Daoy (cell line): Measurements from ENCODE around the gene PASK. TPM values are rescaled to one million over a fixed set of nuclear protein-coding genes. Genes with fewer than 3 reads are reported as not detected.
A peak's percentile ranks its signal among the peaks of the same experiment; 100 is the strongest.

ENCODE experiments used
- DNase-seq: peaks from one replicate; pipeline ENCODE4 v3.0.0-alpha.2; 2015; ENCODE audit warnings: low read depth
- total RNA-seq: library from RNA; depleted of rRNA; stranded (reverse); fragments of >200 nt; shearing (Covaris generic); gene quantifications from 2 replicates; pipeline ENCODE4 v1.2.3, GENCODE V29; 2014

Gene PASK
- total RNA-seq, 1 experiment from 2014 or later = 8.5 TPM

DNA sequence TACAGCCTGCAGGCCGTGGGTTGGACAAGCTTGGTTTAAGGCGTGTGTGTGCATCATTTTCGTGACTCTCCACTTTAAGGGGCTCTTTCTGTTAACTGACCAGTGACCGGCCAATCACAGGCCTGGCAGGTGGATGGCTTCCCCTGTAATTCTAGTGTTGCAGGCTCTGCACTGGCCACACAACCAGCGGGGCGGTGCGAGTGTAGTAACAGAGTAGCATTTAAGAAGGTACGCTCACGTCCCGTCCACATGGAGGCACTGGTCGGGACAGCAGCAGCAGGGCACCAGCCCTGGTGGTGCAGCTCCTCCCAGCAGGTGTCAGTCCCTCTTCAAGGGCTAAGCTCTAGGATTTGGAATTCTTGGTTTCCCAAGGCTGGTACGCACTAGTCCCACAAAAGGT lies 31.2 kb upstream of the PASK start:
- DNase-seq = no peak

DNA sequence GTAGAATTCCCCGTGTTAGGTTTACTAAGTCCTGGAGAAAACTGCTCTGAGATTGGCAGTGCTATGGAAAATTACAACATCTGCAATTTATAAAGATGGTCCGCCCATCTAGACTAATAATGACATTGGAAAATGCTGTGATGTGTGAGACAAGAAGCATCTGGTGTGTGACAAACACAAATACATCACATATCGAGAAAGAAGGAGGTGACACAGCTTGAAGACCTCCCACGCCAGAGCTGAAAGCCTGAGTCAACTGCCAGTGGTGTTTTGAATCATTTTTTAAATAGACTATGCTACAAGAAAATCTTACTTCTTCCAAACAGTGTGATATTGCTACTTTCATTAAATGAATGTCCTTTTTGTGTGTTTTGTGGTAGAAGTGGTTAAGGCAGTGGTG lies 30.6 kb upstream of the PASK start:
- DNase-seq = no peak

DNA sequence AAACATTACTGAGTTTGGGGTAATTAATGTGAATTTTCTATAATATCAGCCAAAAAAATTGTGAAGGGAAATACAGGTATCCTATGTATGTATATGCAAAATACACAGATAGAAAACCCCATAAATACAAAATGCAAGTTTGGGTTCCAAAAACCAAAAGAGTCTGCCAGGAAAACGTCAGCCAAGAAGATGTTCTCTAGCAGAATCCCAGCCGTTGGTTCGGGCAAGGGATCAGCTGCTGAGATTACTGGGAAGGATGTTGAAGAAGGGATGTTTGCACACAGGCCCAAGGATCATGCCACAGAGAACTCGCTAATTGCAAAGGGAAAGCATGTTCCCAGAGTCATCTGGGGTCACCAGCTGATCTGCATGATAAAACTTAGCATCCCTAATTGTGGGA lies 29.7 kb upstream of the PASK start:
- no peak for DNase-seq

DNA sequence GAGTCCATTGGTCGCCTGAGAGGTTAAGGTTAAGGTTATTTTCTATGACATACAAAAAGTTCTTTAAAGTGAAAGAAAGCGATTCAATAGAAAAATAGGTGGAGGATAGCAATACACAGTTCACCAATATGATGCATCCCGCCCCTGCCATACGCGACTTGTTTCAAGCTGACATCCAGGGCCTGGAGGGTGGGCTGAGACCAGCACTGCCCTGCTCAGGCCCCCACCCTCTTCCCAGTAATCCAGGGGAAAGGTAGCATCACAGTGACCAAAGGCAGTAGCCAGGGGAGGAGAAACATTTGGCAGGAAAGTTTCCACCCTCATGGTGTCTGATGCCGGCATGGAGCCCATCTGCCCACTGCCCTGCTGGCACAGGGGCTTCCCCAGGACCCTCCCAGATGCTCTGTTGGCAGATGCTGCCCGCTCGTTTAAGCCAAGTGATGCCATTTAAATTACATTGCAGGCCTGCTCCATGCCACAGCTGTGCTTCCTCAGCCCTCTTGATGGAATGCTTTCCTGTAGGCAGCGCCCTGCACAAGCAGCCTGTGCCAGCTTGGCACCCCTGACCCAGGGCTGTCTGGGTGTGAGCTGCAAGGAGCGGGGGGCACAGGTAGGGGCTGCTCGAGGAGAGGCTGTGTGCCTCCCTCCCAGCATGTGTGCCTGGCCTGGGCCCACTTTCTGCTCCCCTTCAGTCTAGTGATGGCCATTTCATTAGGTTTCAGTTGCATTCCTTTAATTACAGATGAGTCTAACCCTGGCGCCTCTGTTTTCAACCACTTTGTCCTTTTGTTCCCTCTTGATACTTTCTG lies 28.5 kb upstream of the PASK start:
- no peak for DNase-seq

DNA sequence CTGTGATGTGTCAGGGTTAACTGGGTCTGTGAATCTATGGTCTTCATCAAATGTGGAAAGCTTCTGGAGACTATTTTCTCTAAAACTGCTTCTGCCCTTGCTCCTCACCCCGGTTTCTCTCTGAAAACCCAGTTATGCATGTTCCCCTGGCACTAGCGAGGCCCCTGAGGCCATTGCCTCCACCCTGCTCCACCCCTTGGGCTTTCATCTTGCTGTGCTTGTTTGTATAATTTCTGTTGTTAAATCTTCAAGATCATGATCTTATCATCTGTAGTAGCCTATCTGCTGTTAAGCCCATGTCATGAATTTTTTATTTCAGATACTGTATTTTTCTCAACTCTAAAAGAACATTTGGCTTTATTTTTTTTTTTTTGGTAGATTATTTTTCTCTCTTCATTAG lies 24.3 kb upstream of the PASK start:
- DNase-seq = no peak

DNA sequence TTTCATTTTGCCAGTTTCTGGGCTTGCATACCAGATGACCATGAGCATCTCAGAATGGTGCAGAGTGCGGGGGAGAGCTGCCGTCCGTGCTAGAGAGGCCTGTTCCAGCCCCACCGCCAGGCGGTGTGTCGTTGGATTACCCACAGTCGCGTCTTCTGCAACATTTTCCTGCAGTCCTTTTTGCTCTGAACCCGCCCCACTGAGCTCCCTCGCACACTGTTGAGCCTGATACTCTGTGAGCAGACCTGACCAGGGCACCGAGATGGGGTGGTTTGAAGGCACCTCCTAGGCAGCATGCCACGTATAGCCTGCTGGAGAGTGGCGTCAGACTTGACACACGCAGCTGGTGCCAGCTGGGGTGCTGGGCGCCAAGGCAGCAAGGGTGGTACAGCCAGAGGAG lies 19.1 kb upstream of the PASK start:
- no peak for DNase-seq

DNA sequence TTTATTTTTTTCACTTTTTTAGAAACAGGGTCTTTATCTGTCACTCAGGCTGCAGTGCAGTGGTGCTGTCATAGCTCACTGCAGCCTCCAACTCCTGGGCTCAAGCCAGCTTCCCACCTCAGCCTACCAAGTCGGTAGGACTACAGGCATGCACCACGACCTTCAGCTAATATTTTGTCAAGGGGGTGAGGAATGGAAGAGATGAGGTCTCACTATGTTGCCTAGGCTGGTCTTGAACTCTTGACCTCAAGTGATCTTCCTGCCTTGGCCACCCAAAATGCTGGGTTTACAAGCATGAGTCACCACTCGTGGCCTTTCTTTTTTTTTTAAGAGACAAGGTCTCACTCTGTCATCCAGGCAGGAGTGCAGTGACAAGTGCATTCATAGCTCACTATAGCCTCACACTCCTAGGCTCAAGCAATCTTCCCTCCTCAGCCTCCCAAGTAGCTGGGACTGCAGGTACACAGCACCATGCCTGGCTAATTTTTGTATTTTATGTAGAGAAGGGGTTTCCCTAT lies 14.4 kb upstream of the PASK start:
- DNase-seq = no peak

DNA sequence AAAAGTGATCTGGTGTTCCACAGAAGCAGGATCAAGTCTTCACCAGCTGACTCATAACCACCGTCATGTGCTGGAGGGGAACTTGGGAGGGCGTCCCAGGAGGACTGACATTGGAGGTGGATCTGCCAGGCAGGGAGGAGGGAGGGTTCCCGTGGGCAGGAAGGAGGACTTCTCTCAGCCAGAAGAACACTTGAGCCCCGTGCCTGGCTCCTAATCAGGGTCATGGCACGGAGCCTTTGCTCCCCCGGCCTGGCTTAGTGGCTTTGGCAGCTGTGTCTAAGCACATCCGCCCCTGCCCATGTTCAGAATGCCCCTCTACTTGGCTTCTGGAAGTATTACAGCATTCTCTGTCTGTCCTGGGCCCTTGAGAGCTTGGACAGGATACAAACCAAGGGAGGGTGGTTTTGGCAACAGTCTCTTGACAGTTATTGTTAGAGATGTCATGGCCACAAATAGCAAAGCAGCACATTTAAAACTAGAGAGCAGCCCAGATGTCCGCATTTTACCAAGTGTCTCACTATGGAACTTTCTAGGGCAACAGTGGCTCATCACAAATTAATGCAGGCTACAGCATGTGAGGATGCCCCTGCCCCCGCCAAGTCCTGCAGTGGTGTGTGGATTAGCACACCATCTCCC lies 12.5 kb upstream of the PASK start:
- DNase-seq = peak; percentile 77

DNA sequence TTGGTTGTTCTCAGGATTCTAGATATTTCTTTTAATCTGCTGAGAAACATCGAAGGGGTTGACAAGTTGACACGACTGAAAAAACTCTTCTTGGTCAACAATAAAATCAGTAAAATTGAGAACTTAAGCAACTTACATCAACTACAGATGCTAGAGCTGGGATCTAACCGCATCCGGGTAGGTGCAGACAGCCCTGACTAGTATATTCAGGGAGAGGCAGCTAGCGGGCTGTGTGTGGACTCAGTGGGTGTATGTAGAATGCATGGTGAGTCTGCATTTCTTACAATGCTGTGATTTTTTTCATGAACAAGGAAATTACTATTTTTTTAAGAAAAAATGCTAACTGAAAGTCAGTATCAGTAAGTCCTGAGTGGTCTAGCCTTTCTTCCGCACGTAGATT lies 11.0 kb upstream of the PASK start:
- no peak for DNase-seq

DNA sequence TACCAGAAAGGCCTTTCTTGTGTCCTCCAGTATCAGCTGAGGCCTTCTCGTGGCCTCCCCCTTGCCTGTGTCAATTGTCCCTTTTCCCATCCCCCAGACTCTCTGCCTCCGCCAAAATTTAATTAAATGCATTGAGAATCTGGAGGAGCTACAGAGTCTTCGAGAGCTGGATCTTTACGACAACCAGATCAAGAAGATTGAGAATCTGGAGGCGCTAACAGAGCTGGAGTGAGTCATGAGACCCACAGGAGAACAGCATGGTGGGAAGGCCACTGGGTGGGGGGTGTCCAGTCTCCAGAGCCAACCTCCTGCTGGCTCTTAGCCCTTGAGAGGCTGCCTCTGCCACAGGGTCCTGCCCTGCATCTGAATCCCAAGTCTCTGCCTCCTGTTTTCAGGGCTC lies 9.8 kb upstream of the PASK start:
- DNase-seq = no peak

DNA sequence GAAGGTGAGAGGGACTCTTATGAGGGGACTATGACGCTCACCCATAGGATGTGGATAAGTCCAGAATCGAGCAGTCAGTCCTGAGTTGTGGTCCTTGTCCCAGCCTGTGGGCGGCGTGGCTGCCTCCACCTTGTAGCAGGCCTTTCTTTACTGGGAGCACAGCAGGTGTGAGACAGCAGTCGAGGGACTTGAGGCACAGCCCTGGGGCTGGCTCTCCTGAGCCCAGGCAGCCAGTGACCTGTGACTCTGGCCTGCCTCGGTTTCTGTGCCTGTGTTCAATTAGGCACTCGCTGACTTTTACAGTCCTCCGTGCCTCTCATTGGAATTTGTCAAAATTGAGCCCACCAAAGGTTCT lies 9.3 kb upstream of the PASK start:
- no peak for DNase-seq

DNA sequence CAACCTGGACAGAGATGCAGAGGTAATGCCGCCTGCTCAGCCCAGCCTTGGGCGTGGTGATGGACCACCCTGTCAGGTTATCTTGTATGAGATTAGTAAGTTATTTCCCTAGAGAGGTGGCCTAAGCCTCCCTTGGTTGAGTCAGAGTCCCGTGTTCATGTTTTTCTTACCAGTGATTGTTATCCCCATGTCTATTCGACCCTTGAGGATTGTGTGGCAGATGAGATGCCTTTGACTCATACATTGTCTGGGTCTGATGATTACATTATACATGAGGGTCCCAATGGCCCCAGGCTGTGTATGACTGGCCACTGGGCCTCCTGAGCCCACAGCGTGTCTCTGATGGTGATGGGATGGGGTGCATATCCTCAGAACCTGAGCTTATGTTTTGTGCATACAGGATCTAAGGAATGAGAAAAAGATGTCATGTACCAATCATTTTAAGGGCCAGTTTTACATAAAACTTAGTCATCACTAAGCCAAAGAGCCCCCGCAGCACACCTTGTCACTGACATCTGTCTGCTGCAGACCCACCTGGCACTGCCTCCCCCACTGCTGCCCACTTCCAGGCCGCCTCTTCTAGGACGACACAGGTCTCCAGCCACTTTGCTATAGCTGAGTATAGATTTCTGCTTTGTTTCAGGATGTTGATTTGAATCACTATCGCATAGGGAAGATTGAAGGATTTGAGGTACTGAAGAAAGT lies 8.7 kb upstream of the PASK start:
- DNase-seq = peak; percentile 72

DNA sequence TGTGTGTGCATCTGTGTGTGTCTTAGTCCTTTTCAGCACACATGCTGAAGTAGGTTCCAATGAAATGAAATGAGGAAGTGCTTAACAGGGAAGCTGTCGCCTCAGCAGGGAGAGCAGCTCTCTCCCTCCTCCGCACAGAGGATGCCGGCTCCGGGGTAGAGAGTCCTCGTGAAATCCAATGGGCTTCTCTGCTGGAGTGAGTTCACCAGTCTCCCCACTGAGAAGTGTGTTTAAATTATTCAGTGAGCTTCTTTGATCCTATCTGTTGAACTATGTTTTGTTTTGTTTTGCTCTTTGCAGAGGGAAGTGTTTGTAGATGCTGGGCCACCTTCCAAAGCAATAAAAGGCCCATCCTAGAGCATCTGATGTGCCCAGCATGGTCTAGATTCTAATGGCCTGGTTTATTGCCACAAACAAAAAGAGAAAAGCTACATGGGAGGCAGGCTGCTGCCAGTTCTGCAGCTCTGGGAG lies 7.7 kb upstream of the PASK start:
- no peak for DNase-seq

DNA sequence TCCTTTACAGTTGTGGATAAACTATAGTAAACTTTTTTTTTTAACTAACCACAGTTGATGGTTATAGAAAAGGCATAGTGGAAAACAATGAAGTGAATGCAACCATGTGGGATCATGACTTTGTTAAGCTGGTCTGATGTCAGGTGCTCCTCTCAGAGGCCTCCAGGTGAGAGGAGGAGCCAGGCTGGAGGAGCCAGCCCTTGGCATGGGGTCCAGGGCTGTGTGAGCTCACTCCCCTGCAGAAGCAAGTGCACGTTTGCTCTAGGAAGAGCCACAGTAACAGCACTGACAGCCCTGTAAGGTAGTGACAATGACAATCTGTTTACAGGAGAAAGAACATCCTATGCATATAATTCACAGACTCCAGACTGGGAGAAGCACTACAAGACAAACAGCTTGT lies 6.7 kb upstream of the PASK start:
- DNase-seq = no peak

DNA sequence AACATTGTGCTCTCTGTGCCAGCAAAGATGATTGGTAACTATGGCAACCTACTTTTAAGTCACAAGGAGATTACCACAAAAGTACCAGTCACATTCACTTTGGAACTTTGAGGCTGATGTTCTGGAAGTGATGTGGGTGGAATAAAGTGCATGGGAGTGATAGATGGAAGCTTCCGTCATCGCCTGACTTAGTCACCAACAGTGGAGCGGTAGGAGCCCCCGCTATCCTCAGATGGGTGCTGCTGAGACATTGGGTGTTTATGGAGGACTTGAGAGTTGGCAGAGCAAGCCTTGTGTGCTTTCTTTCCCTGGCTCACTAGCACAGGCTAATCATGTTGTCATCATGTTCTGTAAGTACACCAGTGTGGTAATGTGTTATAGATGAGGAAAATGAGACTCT lies 5.6 kb upstream of the PASK start:
- peak; percentile 25 for DNase-seq

DNA sequence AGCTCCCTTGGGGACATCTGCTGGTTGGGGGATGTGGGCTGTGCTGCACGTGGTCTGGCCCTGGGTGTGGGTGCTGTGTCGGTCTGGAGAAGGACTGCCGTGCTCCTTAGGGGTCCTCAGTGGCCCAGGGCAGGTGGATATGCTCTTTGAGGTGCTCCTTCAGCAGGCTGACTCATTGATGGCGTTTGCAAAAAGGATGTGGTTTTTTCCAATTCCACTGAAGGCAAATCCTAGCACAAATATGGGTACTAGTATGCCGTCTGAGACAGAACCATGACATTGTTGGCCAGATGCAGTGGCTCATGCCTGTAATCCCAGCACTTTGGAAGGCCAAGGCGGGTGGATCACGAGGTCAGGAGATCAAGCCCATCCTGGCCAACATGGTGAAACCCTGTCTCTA lies 4.3 kb upstream of the PASK start:
- no peak for DNase-seq

DNA sequence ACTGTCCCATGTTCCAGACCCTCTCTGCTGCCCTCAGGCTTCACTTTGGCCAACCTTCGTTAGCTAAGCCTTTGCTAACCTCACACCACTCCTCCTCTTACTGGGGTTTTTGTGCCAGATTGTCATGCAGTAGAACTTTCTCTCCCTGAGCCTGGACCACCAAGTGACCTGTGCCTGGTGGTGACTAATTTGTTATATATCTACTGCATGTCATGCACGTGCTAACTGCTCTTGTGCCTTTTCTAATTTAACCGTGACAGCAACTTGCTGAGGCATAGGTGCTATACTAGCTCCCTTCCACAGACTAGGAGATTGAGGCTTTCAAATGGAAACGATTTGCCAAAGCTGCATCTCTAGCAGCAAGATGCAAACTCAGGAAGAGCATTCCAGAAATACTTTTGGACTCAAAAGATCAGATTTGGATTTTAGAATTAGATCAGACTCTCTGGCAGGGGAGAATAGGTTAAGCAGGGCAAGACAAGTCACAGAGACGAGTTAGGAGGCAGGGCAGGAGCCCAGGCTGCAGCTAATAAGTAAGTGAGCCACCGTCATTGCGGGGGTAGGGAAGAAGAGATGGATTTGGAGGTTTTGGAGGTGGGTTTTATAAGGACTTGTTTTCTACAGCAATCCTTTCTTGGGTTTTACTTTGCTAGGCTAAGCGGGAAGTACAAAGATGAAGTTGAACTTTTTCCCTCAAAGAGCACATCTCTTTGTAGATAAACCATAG lies 2.8 kb upstream of the PASK start:
- DNase-seq = no peak

DNA sequence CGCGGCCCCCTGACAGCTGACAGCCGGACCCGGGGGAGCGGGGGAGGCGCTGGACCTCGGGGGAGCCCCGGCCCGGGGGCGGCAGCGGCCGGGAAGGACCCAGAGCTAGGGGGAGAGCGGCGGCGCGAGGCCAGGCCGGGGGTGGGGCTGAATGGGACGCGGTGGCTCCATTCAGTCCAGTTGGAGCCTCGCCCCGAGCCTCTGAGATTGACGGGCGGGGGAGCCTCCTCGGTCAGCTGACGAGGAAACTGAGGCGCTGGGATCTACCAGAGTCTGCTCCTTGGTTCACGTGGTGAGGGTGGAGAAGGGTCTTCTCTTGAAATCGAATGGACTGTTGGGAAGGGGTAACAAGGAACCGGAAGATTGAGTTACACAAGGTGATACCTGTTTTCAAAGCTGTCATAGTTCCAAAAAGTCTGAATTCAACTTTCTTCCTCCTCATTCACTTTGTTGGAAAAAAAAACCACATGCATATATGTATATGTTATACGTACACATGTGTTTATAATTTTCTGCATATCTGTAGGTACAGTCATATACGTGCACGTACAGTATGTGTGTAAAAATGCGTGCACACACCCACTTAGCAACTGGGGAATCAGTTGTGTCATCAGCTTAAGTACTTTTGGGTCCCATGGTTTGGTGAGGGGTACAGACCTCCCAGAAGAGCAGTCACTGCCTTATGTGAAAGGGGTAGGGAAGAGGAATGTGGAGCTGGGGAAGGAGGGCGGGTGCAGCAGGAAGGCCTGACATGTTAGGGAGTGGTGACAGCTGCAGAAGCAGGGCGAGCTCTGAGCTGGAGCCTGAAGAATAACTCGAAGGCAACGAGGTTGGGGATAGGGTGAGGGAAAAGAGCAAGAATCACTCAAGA lies 1.6 kb upstream of the PASK start:
- DNase-seq = no peak

DNA sequence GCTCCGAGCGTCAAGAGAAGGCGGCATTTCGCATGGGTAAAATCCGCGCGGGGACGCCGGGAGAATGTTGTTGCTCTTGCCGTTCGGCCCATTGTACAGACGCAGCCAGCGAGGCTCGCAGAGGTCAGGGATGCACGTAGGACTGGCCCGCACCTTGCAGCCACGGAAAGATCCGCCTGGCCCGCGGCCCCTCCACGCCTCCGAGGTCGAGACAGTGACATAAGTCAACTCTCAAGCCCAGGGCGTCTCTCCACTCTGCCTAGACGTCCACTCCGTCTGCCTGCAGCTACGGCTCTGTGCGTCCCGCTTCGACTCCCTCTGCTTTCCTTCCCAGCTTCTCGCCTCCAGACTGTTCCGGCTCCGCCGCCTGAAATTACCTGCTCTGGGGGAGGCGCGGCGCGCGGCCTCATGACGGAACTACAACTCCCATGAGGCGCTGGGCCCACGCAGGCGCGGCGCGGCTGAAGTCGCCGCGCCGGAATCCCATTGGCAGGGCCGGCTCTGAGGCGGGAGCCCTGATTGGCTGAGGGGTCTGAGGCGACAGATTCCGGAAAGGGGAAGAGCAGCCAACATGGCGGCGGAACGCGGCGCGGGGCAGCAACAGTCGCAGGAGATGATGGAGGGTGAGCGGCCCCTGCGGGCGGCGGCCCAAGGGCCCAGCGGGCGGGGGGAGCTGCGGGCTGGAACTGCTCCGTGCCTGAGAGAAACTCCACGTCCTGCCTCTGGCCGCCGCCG lies 820 bp upstream of the PASK start, which contains the start of gene PPP1R7:
TSS of gene PPP1R7 (plus strand) at position 543 of the 735 bp plus-strand sequence. CDS start at position 572, 29 bp downstream.
- DNase-seq = peak; percentile 96

DNA sequence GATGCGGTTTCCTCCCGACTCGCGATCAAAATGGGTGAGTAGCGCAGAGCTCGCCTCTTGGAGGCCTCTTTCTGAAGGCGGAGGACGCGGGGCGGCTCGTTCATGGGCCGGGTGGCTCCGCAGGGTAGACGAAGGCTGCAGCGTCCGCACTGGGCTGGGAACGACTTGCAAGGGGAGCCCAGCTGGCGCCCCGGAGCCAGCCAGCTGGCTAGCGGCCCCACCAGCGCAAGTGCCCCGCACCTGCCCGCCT lies 328 bp upstream of the PASK start:
- no peak for DNase-seq

DNA sequence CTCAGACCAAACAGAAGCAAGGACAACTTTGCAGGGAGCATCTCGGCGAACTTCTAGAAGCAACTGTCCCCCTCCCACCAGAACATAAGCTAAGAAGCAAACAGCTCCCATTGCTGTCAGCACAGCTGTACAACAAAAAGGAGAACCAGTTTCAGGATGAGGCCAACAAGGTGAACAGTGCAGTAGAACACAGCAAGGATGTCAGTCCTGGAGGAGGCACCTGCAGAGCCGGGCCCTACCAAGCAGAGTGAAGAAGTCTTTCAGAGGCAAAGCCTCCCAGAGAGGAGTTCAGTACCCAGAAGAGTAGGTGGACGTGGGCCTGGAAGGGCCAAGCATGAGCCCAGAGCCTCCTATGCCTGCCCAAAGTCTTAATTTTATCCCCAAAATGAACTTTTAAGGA lies 1.0 kb downstream of the PASK start:
- no peak for DNase-seq
